NCI-H1436 (cell line): ENCODE results near the gene FLVCR1.
"Not testable (repeated sequence)": the region's sequence is repeated elsewhere in the genome, so short reads cannot be mapped to it uniquely, and the experiment has no call there.

Experiments
- DNase-seq: peaks from one replicate; lab custom pipeline; 2025; lab: John Stamatoyannopoulos, UW

FLVCR1 gene

GRCh38 chr1:212860713-212861581 is 2.9 kb downstream of the FLVCR1 start:
- DNase-seq = no peak

DNA sequence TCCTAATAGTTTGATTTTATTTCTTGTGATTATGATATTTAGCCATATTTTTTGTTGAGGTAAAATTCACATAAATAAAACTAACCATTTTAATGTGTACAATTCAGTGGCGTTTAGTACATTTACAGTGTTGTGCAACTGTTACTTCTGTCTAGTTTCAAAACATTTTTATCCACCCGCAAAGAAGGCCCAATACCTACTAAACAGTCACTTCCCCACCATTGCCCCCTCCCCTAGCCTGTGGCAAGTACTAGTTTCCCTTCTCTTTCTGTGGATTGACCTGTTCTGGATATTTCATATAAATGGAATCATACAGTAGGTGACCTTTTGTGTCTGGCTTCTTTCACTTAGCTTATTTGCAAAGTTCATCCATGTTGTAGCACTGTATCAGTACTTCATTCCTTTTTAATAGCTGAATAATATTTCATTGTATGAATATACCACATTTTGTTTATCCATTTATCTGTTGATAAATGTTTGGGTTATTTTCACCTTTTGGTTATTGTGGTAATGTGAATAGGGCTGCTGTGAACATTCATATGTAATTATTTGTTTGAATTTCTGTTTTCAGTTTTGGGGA is 4.1 kb downstream of the FLVCR1 start:
- no peak for DNase-seq

DNA sequence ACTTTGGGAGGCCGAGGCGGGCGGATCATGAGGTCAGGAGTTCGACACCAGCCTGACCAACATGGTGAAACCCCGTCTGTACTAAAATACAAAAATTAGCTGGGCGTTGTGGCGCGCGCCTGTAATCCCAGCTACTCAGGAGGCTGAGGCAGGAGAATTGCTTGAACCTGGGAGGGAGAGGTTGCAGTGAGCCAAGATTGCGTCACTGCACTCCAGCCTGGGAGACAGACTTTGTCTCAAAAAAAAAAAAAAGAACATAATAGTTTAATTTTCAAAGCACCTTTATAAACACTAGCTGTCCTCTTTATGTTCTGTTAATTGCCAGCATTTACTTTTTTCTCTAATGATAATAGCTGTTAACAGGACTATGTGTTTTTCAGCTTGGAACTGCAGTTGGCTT is 5.3 kb downstream of the FLVCR1 start:
- DNase-seq = not testable (repeated sequence)

- no peak for DNase-seq
These were observed 6.1 kb downstream of the FLVCR1 start for GRCh38 chr1:212864201-212864600.

GRCh38 chr1:212867192-212867591 is 9.1 kb downstream of the FLVCR1 start:
- no peak for DNase-seq

GRCh38 chr1:212871976-212872375 is 13.9 kb downstream of the FLVCR1 start:
- DNase-seq = no peak

DNA sequence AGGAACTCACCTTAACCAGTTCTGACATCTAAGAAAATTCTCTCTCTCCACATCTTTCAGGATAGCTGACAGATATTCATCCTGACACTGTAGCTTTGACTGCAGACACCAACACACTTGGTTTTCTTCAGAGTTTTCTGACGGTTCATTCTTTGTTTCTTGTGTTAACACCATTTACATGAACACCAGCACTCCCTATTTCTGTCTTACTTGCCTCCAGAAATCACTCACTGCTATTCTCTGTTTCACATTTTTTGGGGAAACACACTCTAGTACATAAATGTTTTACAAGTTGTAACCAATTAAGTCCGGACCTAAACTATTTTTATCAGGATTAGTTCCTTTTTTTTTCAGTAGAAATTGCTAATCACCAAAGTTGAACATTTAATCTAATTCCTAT is 15.4 kb downstream of the FLVCR1 start:
- DNase-seq = no peak

DNA sequence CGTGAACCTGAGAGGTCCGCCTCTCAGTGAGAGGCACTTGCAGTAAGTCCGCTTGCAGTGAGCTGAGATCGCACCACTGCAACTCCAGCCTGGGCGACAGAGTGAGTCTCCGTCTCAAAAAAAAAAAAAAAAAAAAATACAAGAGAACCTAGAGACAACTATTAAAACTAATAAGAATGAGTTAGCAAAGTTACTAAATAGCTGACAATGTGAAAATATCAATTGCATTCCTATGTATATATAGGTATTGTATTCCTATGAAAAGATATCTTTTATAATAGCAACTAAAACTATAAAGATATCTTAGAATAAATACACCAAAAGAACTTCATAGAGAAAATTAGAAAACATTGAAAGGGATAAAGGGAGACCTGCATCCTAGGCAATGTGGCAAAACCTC is 20.3 kb downstream of the FLVCR1 start:
- no peak for DNase-seq

DNA sequence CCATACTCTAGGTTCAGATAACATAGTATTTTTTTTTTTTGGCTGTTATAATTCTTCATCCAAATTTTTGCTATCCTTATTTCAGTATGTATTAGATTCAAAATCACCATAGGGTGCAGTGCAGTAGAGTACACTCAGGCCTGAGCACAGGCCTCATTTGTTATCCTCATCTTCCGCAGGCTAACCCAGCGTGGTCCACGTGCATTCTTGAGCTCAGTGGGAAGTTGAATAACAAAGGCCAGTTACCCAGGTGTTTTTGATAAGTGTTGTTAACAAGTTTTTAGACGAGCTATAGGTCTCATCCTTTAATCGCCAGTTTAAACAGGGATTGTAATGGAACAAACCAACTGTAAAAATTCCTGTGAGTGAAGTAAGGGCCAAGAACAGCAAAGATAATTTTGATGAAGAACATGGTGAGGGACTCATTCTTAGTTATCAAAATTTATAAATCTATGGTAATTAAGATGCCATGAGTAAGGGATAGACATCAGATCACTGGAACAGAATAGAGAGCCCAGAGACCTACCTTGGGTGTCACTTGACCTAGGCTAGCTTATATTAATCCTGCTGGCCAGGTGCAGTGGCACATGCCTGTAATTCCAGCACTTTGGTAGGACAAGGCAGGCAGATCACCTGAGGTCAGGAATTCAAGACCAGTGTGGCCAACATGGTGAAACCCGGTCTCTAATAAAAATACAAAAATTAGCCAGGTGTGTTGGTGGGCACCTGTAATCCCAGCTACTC is 22.0 kb downstream of the FLVCR1 start:
- no peak for DNase-seq

GRCh38 chr1:212884592-212884991 is 26.5 kb downstream of the FLVCR1 start:
- DNase-seq = no peak

DNA sequence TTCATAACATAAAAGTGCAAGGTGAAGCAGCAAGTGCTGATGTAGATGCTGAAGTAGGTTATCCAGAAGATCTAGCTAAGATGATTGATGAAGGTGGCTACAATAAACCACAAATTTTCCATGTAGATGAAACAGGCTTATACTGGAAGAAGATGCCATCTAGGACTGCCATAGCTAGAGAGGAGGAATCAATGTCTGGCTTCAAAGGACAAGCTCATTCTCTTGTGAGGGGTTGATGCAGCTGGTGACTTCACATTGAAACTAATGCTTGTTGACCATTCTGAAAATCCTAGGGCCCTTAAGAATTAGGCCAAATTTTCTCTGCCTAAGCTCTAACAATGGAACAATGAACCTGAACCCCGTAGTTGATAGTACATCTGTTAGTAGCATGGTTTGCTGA is 34.0 kb downstream of the FLVCR1 start:
- no peak for DNase-seq

- DNase-seq = no peak
These were observed 41.8 kb downstream of the FLVCR1 start for GRCh38 chr1:212899845-212900244.

GRCh38 chr1:212901290-212901689 is 43.2 kb downstream of the FLVCR1 start:
- no peak for DNase-seq

DNA sequence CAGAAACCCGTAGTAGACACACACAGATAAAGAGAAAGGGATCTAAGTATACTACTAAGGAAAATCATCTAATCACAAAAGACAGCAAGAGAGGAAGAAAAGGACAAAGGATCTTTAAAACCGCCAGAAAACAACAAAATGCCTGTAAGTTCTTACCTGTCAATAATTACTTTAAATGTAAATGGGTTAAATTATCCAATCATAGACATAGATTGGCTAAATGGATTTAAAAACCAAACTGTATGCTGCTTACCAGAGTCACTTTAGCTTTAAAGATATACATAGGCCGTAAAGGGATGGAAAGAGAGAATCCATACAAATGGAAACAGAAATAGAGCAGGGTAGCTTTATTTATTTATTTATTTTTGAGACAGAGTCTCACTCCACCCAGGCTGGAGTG is 44.0 kb downstream of the FLVCR1 start:
- no peak for DNase-seq

DNA sequence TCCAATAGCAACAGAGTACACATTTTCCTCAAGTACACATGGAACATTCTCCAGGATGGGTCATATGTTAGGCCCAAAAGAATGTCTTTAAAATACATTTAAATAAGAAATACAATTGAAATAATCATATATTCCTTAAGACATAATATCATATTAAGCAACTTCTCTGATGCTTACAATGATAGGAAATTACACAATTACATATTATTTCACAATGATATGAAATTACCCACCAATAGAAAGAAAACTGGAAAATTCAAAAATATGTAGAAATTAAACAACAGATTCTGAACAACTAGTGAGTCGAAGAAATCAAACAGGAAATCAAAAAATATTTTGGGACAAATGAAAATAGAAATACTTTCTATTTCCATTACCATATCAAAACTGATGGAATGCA is 45.6 kb downstream of the FLVCR1 start:
- DNase-seq = no peak

DNA sequence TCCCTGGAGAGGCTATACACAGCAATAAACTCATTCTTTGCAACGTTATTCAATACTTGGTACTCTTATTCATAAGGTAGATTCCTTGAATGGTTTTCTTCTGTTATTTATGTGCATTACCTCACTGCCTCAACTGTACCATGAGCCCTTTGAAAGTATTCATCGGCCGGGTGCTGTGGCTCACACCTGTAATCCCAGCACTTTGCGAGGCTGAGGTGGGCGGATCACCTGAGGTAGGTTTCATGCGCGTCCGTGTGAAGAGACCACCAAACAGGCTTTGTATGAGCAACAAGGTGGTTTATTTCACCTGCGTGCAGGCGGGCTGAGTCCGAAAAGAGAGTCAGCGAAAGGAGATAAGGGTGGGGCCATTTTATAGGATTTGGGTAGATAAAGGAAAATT is 50.0 kb downstream of the FLVCR1 start:
- DNase-seq = not testable (repeated sequence)

- DNase-seq = no peak
These were observed 50.9 kb downstream of the FLVCR1 start for GRCh38 chr1:212908971-212909370.

- no peak for DNase-seq
These were observed 51.6 kb downstream of the FLVCR1 start for GRCh38 chr1:212909652-212910063.

GRCh38 chr1:212910213-212910612 is 52.1 kb downstream of the FLVCR1 start:
- DNase-seq = not testable (repeated sequence)

- DNase-seq = not testable (repeated sequence)
These were observed 55.6 kb downstream of the FLVCR1 start for GRCh38 chr1:212913638-212914037.

DNA sequence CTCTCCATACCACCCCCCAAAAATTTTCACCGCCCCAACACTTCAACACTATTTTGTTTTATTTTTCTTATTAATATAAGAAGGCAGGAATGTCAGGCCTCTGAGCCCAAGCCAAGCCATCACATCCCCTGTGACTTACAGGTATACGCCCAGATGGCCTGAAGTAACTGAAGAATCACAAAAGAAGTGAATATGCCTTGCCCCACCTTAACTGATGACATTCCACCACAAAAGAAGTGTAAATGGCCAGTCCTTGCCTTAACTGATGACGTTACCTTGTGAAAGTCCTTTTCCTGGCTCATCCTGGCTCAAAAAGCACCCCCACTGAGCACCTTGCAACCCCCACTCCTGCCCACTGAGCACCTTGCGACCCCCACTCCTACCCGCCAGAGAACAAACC is 56.0 kb downstream of the FLVCR1 start:
- not testable (repeated sequence) for DNase-seq

- no peak for DNase-seq
These were observed 56.7 kb downstream of the FLVCR1 start for GRCh38 chr1:212914789-212915188.
